Measurements from ENCODE around the gene NTSR1.

The NTSR1 gene

GRCh38 chr20:62708591-62709536 lies at the start of gene NTSR1:
NTSR1 (plus strand) TSS chr20:62708836; CDS start chr20:62709208, 372 bp downstream.
- DNase-seq = no peak

- no peak for DNase-seq
Observed at GRCh38 chr20:62659488-62660239, 49.0 kb upstream of the NTSR1 start.

GRCh38 chr20:62660240-62660615 lies 48.4 kb upstream of the NTSR1 start:
- DNase-seq = no peak

GRCh38 chr20:62660768-62661167 lies 47.9 kb upstream of the NTSR1 start:
- DNase-seq = no peak

- DNase-seq = no peak
Observed at GRCh38 chr20:62661647-62662046, 47.0 kb upstream of the NTSR1 start.

- no peak for DNase-seq
Observed at GRCh38 chr20:62662422-62662821, 46.2 kb upstream of the NTSR1 start.

- DNase-seq = no peak
Observed at GRCh38 chr20:62663145-62664018, 45.3 kb upstream of the NTSR1 start.

- no peak for DNase-seq
Observed at GRCh38 chr20:62664019-62664971, 44.3 kb upstream of the NTSR1 start.

- no peak for DNase-seq
Observed at GRCh38 chr20:62665153-62665754, 43.4 kb upstream of the NTSR1 start.

GRCh38 chr20:62665826-62666735 lies 42.6 kb upstream of the NTSR1 start:
- DNase-seq = no peak

- no peak for DNase-seq
Observed at GRCh38 chr20:62666736-62667529, 41.7 kb upstream of the NTSR1 start.

GRCh38 chr20:62667530-62668440 lies 40.9 kb upstream of the NTSR1 start:
- no peak for DNase-seq

GRCh38 chr20:62668441-62669027 lies 40.1 kb upstream of the NTSR1 start:
- DNase-seq = peak; percentile 74

GRCh38 chr20:62669249-62669648 lies 39.4 kb upstream of the NTSR1 start:
- no peak for DNase-seq

GRCh38 chr20:62670156-62670555 lies 38.5 kb upstream of the NTSR1 start:
- no peak for DNase-seq

- no peak for DNase-seq
Observed at GRCh38 chr20:62670998-62671397, 37.6 kb upstream of the NTSR1 start.

GRCh38 chr20:62671765-62672164 lies 36.9 kb upstream of the NTSR1 start:
- no peak for DNase-seq

- no peak for DNase-seq
Observed at GRCh38 chr20:62674370-62674769, 34.3 kb upstream of the NTSR1 start.
